ENCODE data around the gene ABCC9.
"Not testable (repeated sequence)": the region's sequence is repeated elsewhere in the genome, so short reads cannot be mapped to it uniquely, and the experiment has no call there.

Gene ABCC9

GRCh38 chr12:21929972-21930371 is 11.3 kb downstream of the ABCC9 start:
- DNase-seq, result not testable (repeated sequence)

DNA sequence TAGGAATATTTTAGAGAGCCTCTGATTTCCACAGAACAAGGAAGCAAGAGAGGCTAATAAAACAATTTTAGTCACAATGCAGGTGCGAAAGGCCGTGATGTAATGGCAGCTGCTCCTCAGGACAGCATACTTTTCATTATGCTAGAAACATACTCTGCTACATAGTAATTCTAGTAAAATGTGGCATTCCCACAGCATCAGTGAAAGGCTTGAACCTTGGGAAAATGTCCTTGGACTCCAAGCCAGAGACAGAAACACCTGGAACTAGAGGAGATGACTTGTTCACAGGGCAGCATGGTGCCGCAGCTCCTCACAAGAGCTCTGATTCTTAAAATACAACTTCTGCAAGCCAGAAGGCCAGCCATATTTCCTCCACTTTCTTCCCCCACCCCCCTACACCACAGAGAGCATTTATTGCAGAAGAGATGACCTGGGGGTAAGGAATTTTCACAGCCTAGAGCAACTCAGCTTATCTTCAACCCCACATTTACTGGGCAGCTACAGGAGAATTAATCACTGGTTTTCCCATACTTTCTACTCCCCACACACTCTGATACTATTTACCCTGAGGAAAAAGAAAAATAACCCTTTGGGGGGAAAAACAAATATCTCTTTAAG is 15.8 kb downstream of the ABCC9 start:
- no peak for DNase-seq

GRCh38 chr12:21921436-21921835 is 19.8 kb downstream of the ABCC9 start:
- no peak for DNase-seq

- DNase-seq, result no peak
Observed at GRCh38 chr12:21918456-21918855, 22.8 kb downstream of the ABCC9 start.

DNA sequence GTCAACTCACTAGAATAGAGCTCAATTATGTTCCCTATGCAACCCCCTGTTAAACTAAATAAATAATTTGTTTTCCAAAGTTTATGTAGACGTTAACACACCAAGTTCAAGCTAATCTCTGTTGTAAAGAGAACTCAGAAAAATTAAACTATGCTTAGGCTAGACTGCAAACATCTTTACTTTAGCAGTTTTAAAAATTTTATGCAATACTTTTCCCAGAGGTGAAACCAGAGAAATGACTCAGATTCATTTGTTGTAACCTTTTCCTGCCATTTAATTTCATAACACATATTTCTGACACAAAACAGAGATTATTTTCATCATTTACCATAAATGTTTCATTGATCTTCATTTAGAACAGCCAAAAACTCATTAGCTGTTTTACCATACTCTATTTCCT is 27.4 kb downstream of the ABCC9 start:
- DNase-seq, result no peak

DNA sequence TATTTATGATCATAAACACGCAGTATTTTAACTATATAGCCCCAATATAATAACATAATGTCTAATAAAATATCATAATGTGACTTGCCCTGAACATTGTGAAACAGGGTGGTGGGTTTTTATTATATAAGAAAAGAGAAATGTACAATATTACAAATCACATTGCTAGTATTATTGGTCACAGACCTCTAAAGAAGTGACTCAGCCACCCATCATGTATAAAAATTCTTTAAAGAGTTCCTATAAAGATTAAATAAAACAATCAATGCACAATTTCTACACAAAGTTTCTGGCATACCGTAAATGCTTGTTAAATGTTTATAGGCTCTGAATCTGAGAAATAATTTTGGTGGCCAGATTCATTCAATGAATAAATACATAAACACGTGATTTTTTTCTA is 28.9 kb downstream of the ABCC9 start:
- no peak for DNase-seq

- no peak for DNase-seq
Observed at GRCh38 chr12:21911832-21912231, 29.4 kb downstream of the ABCC9 start.

DNA sequence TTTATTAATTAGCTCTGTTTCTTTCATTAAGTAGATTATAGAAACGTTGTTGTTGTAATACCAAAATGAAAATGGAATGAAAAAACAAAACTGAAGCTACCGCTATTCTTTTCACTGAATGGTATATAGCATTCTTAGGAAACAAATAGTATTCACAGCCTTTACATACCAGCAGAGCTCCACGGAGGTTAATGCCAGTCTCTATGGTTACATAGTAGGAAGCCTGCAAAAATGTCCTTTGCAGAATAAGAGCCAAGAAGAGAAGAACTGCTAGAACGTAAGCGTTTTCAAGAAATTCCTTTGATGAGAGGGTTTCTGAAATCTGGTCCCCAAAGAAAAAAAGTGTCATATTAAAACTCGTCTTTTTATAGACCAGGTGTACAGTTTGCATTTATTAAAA is 30.6 kb downstream of the ABCC9 start:
- no peak for DNase-seq

DNA sequence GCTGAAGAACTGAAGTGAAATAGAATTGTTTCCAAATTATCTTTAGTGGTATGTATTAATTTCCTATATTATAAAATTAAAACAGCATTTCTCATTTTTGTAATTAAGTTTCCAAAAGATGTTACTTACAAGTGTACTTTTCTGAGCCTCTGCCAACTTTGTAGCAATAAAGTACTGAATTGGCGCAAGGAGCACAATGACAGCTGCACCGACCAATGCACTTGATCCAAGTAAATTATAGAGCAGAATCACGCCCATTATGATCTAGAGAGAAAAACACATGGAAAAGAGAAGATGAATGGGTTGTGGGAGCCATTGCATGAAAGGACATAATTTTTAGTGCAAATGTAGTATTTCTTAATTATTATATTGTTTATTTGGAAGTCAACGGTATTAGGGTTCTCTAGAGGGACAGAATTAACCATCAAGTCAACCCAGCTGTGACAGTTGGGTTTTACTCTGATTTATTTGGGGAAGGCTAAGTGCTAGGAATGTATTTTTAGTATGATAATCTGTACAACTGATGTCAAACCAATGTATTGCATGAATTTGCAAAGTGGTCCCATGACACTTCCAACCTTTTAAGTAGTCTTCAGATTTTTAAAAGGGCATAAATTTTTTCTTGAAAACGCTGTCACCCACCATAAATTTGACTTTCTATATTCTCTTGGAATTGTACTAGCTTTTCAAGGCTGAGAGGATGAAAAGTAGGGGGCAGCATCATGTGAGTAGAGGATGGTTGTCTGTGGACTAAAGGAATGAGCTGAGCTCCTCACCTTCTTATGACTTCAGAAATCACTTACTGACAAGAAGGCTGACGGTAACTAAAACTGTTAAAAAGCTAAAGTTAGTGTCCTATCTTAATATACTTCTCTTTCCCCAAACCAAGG is 33.0 kb downstream of the ABCC9 start:
- no peak for DNase-seq

- DNase-seq, result no peak
Observed at GRCh38 chr12:21906919-21907493, 34.2 kb downstream of the ABCC9 start.

GRCh38 chr12:21899532-21899931 is 41.7 kb downstream of the ABCC9 start:
- DNase-seq, result not testable (repeated sequence)

GRCh38 chr12:21895651-21896050 is 45.6 kb downstream of the ABCC9 start:
- no peak for DNase-seq

GRCh38 chr12:21894792-21895595 is 46.2 kb downstream of the ABCC9 start:
- DNase-seq, result no peak

DNA sequence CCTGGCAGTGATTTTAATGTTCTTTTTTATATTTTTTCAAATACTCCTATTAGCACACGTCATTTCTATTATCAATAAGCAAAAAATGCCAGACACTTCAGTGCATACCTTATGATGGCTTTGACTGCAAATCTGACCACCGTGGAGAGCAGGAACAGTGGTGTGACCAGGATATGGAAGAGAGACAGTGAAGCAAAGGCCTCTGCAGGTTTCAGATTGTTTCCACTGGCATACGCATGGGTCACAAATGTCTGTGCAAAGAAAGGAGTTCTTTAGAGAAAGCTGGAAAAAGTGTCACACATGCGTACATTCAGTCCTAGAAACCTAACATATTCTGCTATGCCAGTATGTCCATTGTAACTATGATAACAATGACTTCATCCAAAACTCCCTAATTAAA is 47.3 kb downstream of the ABCC9 start:
- no peak for DNase-seq

DNA sequence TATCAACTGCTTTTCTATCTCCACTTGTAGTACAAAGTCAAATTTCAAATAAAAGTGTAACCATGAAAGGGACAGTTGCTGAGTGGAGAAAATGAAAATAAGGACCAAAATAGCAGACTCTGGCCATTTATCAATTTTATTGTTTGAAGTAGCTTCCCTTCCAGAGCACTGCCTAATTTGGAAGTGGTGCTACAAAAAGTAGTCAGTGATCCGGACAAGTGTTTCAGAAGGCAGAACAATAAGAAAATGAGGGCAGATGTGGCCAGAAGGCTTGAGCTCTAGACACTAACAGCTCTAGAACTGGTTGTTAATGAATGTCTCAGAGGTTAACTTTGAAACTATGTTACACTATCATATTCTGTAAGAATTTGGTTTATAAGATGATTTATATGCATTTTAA is 48.9 kb downstream of the ABCC9 start:
- DNase-seq, result no peak

DNA sequence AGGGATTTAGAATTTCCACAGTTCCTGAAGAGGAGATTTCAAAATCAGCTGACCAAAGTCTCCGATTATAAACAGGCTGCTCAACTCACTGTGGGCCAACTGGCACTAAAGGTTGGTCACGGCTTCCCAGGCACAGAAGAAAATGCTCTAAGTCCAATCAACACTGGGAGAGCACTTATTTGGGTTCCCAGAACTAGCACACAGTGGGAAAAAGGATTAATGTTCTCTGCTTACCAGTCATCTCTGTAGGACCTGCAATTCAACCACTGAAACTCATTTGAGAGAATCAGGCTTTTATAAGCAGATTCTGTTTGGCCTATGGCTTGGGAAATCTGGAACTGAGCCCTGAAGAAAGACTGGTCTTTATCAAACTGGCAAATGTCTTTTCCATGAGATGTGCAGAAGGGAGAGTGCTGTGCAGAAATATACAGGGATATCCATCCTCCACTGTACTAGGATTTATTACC is 49.4 kb downstream of the ABCC9 start:
- no peak for DNase-seq

DNA sequence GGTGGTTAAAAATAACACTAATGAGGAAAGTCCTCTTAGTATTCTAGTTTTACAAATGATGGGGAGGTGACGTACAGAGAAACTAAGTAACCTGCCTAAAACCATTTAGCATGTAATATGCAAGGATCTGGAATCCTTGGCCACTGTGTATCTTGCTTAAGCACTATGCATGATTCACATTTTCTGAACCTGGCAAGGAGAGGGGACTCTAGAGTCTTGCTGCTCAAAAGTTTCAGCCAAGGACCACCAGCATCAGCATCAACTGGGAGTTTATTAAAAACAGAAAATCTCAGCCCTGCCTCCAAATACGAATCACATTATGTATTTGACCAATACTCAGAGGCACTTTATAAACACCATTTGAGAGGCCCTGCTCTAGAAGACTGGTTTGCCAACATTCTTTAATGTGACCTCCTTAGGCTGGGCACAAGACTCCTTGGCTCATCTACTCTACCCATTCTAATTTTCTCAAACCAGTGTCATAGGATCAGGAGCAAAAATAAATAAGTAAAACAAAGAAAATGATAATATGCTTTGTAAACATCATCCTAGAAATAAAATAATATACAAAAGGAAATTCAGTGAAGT is 52.9 kb downstream of the ABCC9 start:
- no peak for DNase-seq

DNA sequence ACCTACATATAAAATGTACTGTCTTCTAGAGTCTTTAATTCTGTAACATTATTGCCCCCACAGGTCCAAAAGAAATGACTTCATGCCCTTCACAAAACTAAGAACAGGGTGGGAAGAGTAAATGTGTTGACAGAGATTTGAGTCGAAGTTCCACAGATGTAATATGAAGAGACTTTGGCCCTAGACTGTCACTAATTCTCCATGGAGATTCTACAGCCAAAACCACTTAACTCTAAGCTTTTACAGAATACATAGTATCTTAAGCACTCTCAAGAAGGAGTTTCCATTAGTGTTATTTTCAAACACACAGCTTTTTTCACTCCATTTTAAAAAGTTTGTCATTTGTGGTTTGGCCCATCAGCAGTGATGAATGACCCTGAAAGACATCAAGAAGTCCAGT is 56.3 kb downstream of the ABCC9 start:
- DNase-seq, result no peak

DNA sequence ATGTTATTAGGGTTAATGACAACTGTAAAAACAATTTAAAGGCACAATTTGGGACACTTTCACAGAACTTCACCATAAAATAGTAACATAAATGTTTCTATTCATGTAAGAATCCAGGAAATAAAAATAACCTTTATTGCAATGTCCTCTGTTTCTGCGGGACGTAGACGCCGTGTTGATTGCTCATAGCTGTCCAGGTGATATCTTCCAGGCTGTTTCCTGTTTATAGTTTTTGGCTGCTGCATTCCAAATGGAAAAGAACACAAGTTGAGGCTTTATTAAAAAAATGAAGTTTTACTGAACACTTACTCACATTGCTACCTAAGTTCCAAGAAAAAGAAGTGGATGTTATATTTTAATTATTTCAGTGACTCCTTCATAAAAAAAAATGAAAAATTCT is 58.6 kb downstream of the ABCC9 start:
- no peak for DNase-seq

DNA sequence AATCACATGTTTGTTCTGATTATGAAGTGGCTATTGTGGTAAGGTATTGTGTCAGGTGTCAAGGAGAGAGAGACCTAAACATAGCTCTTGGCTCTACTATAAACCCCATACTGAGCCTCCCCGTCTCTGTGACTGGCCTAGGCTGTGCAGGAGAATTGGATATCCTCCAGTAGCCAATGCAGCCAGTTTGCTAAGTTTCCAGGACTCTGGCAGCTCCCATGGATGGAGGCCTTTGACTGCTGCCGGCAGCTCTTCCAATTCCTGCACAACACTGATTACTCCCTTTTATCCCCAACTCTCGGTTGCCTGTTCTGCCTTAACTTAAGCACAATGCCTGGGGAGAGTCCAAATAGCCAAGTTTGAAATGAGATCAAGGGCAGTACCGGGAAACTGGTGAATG is 59.3 kb downstream of the ABCC9 start:
- DNase-seq, result no peak

- DNase-seq, result no peak
Observed at GRCh38 chr12:21879312-21879711, 61.9 kb downstream of the ABCC9 start.

DNA sequence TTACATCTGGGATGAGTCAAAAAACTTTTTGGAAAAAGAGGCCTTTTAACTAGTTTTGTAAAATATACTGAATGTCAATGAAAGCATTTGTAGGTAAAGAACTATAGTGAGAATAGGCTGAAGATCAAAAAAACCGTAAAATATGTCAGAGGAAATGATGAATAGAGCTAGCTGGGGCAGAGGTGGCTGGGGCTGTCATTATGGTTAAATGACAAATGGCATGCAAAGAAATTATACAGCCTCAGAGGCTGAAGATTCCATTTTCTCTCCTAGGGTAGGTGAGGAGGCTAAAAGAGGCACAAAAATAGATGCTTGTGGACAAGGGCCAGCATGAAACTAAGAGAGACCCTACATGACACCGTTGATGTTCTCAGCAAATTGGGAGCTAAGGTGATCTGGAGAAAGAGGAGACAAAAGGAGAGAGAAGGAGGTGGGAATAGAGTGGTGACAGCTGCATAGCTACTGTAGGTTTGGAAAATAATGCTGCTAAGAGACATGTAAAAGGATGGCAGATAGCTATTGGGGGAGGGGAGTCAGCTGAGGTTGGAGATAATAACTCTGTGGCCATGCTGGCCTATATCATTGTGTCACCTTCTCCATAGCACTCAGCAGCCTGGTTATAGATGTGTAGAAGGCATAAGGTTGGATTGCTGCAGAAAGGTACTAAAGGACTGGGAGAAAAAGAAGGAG is 63.8 kb downstream of the ABCC9 start:
- DNase-seq, result no peak
